HepG2 (cell line): Measurements from ENCODE around the gene RMI2.

Source experiments
- AFF4 ChIP-seq: sonication (generic); formaldehyde crosslinking; IDR thresholded peaks from 2 replicates; pipeline ENCODE4 v1.4.0; 2020; ENCODE audit warnings: missing genetic modification reagents
- AGO2 ChIP-seq: fragments of 200-400 bp; formaldehyde crosslinking; optimal IDR thresholded peaks from 2 replicates; pipeline ENCODE3; 2017; ENCODE audit warnings: mild to moderate bottlenecking, low read depth, low read length, moderate library complexity
- MAX ChIP-seq: IDR thresholded peaks from 2 replicates; pipeline ENCODE4 v1.6.1; 2012; ENCODE audit warnings: inconsistent platforms
- NFE2L1 ChIP-seq: sonication (generic); formaldehyde crosslinking; IDR thresholded peaks from 2 replicates; pipeline ENCODE4 v1.4.0; 2020; ENCODE audit warnings: missing genetic modification reagents, mild to moderate bottlenecking, borderline replicate concordance
- NFIC ChIP-seq: IDR thresholded peaks from 2 replicates; pipeline ENCODE4 v1.6.1; 2012; ENCODE audit warnings: mild to moderate bottlenecking, low read length, inconsistent platforms
- ZKSCAN1 ChIP-seq: fragments of 150-350 bp; IDR thresholded peaks from 2 replicates; pipeline ENCODE4 v1.6.1; 2014; ENCODE audit warnings: low read length
- ZNF776 ChIP-seq: sonication (generic); formaldehyde crosslinking; IDR thresholded peaks from 2 replicates; pipeline ENCODE4 v1.4.0; 2020; ENCODE audit warnings: mild to moderate bottlenecking, missing genetic modification reagents
- TF ChIP-seq, protein P1 (sequence below): sonication (generic); formaldehyde crosslinking; IDR thresholded peaks from 2 replicates; pipeline ENCODE4 v1.5.0; 2020; ENCODE audit warnings: mild to moderate bottlenecking, missing genetic modification reagents, moderate library complexity
- TF ChIP-seq, protein P2 (sequence below): sonication (generic); formaldehyde crosslinking; IDR thresholded peaks from 2 replicates; pipeline ENCODE4 v1.5.0; 2020; ENCODE audit warnings: missing genetic modification reagents, mild to moderate bottlenecking, borderline replicate concordance

DNA sequence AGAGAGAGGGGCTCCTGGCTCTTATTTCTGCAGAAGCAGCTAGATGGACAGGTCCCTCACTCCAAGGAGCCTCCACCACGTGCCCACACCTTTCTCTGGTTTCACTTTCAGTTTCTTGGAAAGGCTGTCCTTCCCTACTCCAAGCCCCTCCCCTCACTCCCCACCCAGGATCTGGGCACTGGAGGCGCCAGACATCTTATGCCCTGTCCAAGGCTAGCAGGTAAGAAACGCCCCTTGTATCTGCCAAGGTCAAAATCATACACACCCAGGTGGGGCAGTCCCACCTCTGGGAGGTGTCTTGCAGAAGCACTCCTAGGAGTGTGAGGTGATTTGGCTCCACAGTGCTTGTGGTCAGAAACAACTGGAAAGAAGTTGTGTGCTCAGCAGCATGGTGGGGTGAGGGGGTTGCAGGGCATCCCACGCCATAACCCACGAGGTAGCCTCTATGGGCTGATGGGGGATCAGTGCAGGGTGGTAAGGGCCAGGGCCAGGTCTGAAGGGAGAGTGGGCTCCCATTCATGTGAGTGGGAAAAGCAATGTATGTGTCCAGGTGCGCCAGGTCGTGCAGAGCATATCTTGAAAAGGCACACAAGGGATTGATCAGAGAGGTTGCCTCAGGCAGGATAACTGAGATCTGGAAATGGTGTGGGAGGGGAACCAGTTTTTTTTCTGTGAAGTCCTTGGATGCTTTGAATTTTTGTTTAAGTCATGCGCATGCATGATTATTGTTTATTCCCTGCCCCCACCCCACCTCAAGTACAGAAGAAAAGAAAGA, 32.4 kb upstream of the RMI2 start:
- peak; percentile 83 for TF ChIP-seq MAX
- no peak for TF ChIP-seq AGO2
- TF ChIP-seq ZNF776, result peak; percentile 27; the same call in 1 of the 2 replicates
- no peak for TF ChIP-seq NFE2L1 (CRISPR knock-in tag)
- TF ChIP-seq, protein P1, sequence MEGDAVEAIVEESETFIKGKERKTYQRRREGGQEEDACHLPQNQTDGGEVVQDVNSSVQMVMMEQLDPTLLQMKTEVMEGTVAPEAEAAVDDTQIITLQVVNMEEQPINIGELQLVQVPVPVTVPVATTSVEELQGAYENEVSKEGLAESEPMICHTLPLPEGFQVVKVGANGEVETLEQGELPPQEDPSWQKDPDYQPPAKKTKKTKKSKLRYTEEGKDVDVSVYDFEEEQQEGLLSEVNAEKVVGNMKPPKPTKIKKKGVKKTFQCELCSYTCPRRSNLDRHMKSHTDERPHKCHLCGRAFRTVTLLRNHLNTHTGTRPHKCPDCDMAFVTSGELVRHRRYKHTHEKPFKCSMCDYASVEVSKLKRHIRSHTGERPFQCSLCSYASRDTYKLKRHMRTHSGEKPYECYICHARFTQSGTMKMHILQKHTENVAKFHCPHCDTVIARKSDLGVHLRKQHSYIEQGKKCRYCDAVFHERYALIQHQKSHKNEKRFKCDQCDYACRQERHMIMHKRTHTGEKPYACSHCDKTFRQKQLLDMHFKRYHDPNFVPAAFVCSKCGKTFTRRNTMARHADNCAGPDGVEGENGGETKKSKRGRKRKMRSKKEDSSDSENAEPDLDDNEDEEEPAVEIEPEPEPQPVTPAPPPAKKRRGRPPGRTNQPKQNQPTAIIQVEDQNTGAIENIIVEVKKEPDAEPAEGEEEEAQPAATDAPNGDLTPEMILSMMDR, result no peak; the same call in 1 of the 2 replicates
- no peak for TF ChIP-seq NFIC
- no peak for TF ChIP-seq AFF4
- TF ChIP-seq ZKSCAN1, result no peak
- TF ChIP-seq, protein P2, sequence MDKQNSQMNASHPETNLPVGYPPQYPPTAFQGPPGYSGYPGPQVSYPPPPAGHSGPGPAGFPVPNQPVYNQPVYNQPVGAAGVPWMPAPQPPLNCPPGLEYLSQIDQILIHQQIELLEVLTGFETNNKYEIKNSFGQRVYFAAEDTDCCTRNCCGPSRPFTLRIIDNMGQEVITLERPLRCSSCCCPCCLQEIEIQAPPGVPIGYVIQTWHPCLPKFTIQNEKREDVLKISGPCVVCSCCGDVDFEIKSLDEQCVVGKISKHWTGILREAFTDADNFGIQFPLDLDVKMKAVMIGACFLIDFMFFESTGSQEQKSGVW (CRISPR knock-in tag), result no peak
